Esophagus muscularis mucosa (tissue), 4 donors: Measurements from ENCODE around the gene TUBGCP6. TPM values are rescaled to one million over a fixed set of nuclear protein-coding genes. Genes with fewer than 3 reads are reported as not detected.

Source experiments
- DNase-seq: peaks from one replicate; pipeline ENCODE4 v3.0.0-alpha.2; 2017; ENCODE audit errors: extremely low spot score
- H3K27ac ChIP-seq, 4 donors: fragments of 200-600 bp; sonication (generic); replicated peaks in 1 of 4; 1 replicate in 3 of 4; 2 replicates in 1 of 4; pipeline ENCODE4 v1.5.1; 2016 to 2019; ENCODE audit warnings: mild to moderate bottlenecking in 1 of 4
- H3K27me3 ChIP-seq, 4 donors: fragments of 200-600 bp; sonication (generic); one replicate each; pipeline versions ENCODE4 v1.5.1 to v1.6.0; 2016 to 2019
- H3K36me3 ChIP-seq, 4 donors: fragments of 200-600 bp; sonication (generic); one replicate each; pipeline ENCODE4 v1.5.1; 2016 to 2019
- H3K4me1 ChIP-seq, 4 donors: fragments of 200-600 bp; sonication (generic); one replicate each; pipeline ENCODE4 v1.5.1; 2016 to 2019
- H3K4me3 ChIP-seq, 4 donors: fragments of 200-600 bp; sonication (generic); 1 replicate in 2 of 4; 2 replicates in 2 of 4; pipeline ENCODE4 v1.5.1; 2016 to 2019; ENCODE audit warnings: mild to moderate bottlenecking in 4 of 4, moderate library complexity in 1 of 4
- H3K9me3 ChIP-seq, 4 donors: fragments of 200-600 bp; sonication (generic); 1 replicate in 3 of 4; 2 replicates in 1 of 4; pipeline ENCODE4 v1.5.1; 2016 to 2019
- CTCF ChIP-seq, 3 experiments: fragments of 200-600 bp in 2 of 3; fragments of 450-650 bp in 1 of 3; sonication (generic) in 2 of 3; IDR thresholded peaks; one replicate each; pipeline ENCODE4 v1.5.1; 2017 to 2019; ENCODE audit warnings: antibody characterized with exemption in 3 of 3, mild to moderate bottlenecking in 2 of 3, moderate library complexity in 1 of 3
- EP300 ChIP-seq: sonication (generic); formaldehyde crosslinking; IDR thresholded peaks from one replicate; pipeline ENCODE4 v1.6.1; 2017; ENCODE audit warnings: antibody characterized with exemption
- POLR2A ChIP-seq: fragments of 450-650 bp; IDR thresholded peaks from one replicate; pipeline ENCODE4 v1.6.1; 2017; ENCODE audit warnings: antibody characterized with exemption, moderate library complexity, mild to moderate bottlenecking, low read depth
- POLR2AphosphoS5 ChIP-seq, 2 donors: sonication (generic); formaldehyde crosslinking; IDR thresholded peaks; one replicate each; pipeline ENCODE4 v1.6.1; 2017; ENCODE audit warnings: antibody characterized with exemption in 2 of 2
- WGBS: methylation state at CpG from one replicate; pipeline ENCODE4 v1.1.5; 2018; 5-methylcytosine and 5-hydroxymethylcytosine counted together
- intact Hi-C: fragments of 100-400 bp; cut with DNase I; formaldehyde crosslinking; loops from one replicate; pipeline ENCODE4 v1.15.1; 2023
- total RNA-seq, 4 donors: library from RNA; depleted of rRNA; stranded (reverse); fragments of >200 nt; gene quantifications; one replicate each; pipeline versions ENCODE4 v1.1.0 to v1.2.1, GENCODE V29; 2016

The TUBGCP6 gene
- total RNA-seq, 4 donors from 2014 or later, result 20.2 to 38.0 (median 30.0) TPM

GRCh38 chr22:50249341-50250248 is 4.8 kb upstream of the TUBGCP6 start:
- peaks cover 34 to 71% (median 55%) of the 10 kb centered on the region in 4 donors for H3K4me1 ChIP-seq

DNA sequence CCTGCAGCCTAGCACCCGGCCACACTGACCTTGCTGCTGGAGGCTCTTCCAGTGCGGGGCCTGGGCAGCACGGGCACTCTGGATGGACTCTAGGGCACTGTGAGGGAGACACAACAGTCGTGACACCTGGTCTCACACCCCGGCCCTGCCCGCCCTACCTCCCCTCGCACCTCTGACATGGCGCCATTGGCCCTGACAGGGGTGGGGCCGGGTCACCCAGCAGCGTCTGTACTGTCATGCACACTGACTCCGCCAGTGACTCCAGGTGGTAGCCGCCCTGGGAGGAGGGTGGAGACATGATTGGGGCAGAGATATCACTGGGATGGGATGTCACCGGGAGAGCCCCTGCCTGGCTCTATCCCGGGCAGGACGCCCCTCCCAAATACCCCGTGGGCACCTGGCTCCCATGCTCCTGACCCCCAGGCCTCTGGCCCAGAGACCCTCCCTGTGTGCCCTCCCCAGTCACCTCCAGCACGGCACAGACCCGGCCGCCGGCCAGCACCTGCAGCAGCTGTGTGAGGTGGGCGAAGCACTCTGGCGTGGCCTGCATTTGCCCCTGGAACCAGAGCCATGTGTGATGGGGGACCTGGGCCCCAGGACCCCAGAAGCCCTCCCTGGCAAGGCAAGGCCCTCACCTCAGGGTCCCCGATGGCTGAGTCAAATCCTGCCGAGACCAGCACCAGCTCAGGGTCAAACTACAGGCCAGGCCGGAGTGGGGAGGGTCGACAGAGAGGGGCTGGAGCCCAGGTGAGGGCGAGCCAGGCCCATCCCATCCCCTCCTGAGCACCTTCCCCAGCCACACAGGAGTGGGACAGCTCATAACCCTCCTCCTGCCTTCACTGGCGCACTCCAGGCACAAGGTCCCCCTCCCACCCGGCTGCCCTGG is 3.6 kb upstream of the TUBGCP6 start:
- intact Hi-C loops, result loop anchor here (10.0 kb wide), 1 partner anchor 226 kb away; the partner anchor contains the start of gene SBF1
- H3K4me1 ChIP-seq, result peaks cover 39 to 80% (median 65%) of the 10 kb centered on the region in 4 donors
- H3K27me3 ChIP-seq, result no peaks in the 10 kb centered on the region
- no peak for TF ChIP-seq EP300
- TF ChIP-seq CTCF (IDR thresholded peaks at IDR 0.05), result no peak
- TF ChIP-seq POLR2A, result no peak
- TF ChIP-seq POLR2AphosphoS5 (IDR thresholded peaks at IDR 0.05), result no peak
- H3K27ac ChIP-seq, result no peak overlapping the region
- H3K4me3 ChIP-seq, result no peak overlapping the region
- no peak for DNase-seq
- H3K36me3 ChIP-seq, result peaks cover 0 to 22% (median 10%) of the 10 kb centered on the region in 4 donors
- no peaks in the 10 kb centered on the region for H3K9me3 ChIP-seq
- WGBS, result 86% methylated on average over 12 of the region's 29 CpGs

More at GRCh38 chr22:50249341-50250248, 4.8 kb upstream of the TUBGCP6 start:
- TF ChIP-seq CTCF (IDR thresholded peaks at IDR 0.05) (no peak), POLR2AphosphoS5 (IDR thresholded peaks at IDR 0.05) (no peak), EP300 (no peak), POLR2A (no peak)
- Histone ChIP-seq H3K9me3 (no peaks in the 10 kb centered on the region), H3K27me3 (no peaks in the 10 kb centered on the region), H3K27ac (no peak overlapping the region), H3K4me3 (peak overlapping the region in 3 of 4 donors; percentile 68 to 82 (median 75)), H3K36me3 (peaks cover 0 to 22% (median 10%) of the 10 kb centered on the region in 4 donors)
- 83% methylated on average over 14 of the region's 32 CpGs for WGBS
- no peak for DNase-seq
- intact Hi-C loops, result loop anchor here (10.0 kb wide), 1 partner anchor 225 kb away; the partner anchor contains the start of gene SBF1

- 89% methylated on average over 3 of the region's 16 CpGs for WGBS
- Histone ChIP-seq H3K36me3 (peaks cover 0 to 22% (median 10%) of the 10 kb centered on the region in 4 donors), H3K27me3 (no peaks in the 10 kb centered on the region), H3K27ac (no peak overlapping the region), H3K9me3 (no peaks in the 10 kb centered on the region), H3K4me3 (no peak overlapping the region), H3K4me1 (peaks cover 45 to 87% (median 72%) of the 10 kb centered on the region in 4 donors)
- DNase-seq, result no peak
- intact Hi-C loops, result loop anchor here (10.0 kb wide), 1 partner anchor 227 kb away; the partner anchor contains the start of gene SBF1
- TF ChIP-seq POLR2AphosphoS5 (IDR thresholded peaks at IDR 0.05) (peak in 1 of 2 donors; percentile 8), POLR2A (no peak)
Measured at GRCh38 chr22:50247748-50248147, 2.9 kb upstream of the TUBGCP6 start.

GRCh38 chr22:50246242-50247175 is 1.7 kb upstream of the TUBGCP6 start:
- Histone ChIP-seq H3K27me3 (no peaks in the 10 kb centered on the region), H3K4me3 (no peak overlapping the region), H3K36me3 (peaks cover 0 to 22% (median 10%) of the 10 kb centered on the region in 4 donors), H3K9me3 (no peaks in the 10 kb centered on the region), H3K4me1 (peaks cover 52 to 90% (median 76%) of the 10 kb centered on the region in 4 donors), H3K27ac (peak overlapping the region in 1 of 4 donors; percentile 97)
- TF ChIP-seq EP300 (no peak), POLR2AphosphoS5 (IDR thresholded peaks at IDR 0.05) (no peak), CTCF (IDR thresholded peaks at IDR 0.05) (no peak), POLR2A (no peak)
- 77% methylated on average over 19 of the region's 20 CpGs for WGBS
- DNase-seq, result no peak
- intact Hi-C loops, result loop anchor here (10.0 kb wide), 1 partner anchor 228 kb away; the partner anchor contains the start of gene SBF1
